Fibroblast of skin of right quadriceps (primary cell): ENCODE measurements around the gene SLC12A9.
A peak's percentile ranks its signal among the peaks of the same experiment; 100 is the strongest.
"Not testable (repeated sequence)": the region's sequence is repeated elsewhere in the genome, so short reads cannot be mapped to it uniquely, and the experiment has no call there.

Experiments used
- DNase-seq: peaks from one replicate; pipeline ENCODE4 v3.0.0-alpha.2; 2013

Gene SLC12A9, protein sequence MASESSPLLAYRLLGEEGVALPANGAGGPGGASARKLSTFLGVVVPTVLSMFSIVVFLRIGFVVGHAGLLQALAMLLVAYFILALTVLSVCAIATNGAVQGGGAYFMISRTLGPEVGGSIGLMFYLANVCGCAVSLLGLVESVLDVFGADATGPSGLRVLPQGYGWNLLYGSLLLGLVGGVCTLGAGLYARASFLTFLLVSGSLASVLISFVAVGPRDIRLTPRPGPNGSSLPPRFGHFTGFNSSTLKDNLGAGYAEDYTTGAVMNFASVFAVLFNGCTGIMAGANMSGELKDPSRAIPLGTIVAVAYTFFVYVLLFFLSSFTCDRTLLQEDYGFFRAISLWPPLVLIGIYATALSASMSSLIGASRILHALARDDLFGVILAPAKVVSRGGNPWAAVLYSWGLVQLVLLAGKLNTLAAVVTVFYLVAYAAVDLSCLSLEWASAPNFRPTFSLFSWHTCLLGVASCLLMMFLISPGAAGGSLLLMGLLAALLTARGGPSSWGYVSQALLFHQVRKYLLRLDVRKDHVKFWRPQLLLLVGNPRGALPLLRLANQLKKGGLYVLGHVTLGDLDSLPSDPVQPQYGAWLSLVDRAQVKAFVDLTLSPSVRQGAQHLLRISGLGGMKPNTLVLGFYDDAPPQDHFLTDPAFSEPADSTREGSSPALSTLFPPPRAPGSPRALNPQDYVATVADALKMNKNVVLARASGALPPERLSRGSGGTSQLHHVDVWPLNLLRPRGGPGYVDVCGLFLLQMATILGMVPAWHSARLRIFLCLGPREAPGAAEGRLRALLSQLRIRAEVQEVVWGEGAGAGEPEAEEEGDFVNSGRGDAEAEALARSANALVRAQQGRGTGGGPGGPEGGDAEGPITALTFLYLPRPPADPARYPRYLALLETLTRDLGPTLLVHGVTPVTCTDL

DNA sequence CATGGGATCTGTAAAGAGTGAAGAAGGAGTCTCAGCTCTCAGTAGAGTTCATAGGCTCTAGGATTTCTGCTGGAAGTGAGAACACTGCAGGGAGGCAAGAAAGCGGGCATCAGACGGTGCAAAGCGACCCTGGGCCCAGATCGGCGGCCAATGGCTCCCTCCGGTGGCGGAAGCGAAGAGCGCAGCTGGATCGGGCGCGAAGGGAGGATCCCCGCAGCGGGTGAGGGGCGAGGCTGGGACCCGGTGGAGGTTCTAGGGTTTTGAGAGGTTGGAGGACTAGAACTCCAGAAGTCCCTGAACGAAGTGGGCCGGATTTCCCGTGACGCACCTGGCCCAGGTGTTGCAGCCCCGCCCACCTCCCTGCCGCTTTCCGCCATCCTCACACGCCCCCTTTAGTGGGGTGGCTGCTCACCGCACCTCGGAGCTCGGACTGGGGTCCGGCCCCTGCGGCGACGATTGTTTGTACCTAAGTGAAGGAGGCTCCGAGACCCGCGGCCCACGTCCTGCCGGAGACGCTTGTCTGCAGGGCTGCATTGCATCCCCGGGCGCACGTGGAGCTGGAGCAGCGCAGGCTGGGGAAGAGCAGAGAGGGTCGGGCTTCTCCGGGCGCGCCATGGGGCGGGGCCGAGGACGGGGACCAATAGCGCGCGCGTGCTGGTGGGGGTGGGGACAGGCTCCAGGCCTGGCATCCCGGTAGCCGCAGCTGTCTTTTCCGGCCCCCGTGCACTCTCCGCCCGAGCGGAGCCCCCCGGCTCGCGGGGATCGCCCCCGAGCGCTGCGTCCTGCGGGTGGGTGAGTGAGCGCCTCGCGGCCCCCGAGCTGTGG, at the start of gene SLC12A9:
TSS of gene SLC12A9 (plus strand) at position 666 of the 825 bp plus-strand sequence. CDS start 1,485 bp downstream, outside the sequence.
- peak; percentile 89 for DNase-seq

DNA sequence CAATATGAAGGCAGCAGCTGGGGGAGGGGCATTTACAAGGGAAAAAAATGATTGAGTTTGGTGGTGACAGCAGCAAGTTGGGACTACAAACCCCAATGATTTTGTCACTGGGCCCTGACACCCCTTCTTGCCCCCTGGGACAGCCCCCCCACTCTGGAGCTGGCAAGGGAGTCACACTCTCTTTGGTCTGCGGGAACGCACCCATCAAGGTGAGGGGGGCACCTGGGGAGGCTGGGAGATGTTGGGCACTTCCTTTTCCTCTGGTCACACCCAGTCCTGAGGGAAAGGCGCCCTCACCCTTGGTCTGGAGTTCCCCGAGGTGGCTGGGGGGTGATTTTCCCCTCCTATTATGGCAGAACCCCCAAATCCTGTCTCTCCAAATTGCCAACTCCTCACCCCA, 49.6 kb upstream of the SLC12A9 start:
- no peak for DNase-seq

DNA sequence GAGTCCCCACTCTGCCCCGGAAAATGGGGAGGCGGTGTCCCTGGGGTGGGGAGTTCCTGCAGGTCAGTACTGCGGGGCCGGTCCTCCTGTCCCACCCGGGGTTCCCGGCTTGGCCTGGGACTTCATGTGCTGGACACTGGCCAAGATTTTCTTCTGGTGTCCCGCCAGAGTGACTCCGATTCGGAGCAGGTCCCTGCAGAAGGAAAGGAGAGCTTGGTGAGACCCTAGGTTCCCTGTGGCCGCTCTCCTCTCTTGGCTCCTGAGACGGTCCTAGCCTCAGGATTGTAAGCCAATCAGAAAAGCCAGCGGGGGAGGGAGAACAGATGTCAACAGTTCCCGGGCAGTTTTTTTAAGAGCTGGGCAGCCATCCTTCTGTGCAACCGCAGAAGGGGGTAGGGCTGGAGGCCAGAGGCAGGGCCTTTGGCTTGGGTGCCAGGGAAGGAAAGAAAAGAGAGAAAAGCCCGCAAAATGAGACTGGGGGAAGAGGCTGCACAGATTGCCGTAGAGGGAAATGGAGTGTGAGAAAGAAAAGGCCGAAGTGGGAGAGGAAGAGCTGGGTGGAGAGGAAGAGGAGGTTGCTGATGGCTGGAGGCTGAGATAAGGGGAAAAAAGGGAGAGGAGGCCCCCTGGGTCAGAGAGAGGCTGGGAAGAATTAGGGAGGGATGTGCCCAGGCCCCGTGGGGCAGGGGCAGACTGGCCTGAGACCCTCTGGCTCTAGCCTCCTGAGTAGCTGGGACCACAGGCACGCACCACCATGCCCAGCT, 48.9 kb upstream of the SLC12A9 start:
- peak; percentile 80 for DNase-seq

DNA sequence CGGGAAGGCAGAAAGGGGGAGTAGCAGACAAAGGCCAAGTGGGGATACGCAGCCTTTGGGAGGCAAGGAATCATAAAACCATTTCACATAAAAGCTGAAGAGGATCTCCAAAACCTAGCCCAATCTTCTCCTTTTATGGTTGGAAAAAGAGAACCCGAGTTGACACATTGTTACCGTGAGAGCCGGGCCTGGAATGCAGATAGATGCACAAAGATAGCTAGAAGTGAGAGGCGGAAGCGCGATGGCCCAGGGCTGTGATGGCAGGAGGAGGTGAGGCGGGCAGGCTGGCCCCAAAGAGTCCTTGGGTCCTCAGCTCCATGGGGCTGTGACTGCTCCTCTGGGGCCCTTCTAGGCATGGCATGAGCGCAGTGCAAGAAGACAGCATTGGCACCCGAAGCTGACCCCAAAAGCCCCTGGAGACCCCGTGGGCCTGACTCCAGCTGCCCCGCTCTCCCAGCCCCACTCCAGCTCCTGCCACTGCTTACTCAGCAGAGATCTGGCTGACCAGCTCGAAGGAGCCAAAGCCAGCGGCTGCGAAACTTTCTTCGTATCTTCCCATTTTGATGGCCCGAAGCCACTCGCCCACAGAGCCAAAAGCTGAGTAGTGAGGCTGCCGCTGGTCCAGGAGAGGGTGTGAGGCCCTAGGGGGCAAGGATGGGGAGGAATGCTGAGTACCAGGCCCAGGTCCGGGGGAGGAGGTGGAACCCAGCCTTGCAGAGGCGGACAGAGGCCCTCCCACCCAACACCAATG, 47.7 kb upstream of the SLC12A9 start:
- DNase-seq, result no peak

DNA sequence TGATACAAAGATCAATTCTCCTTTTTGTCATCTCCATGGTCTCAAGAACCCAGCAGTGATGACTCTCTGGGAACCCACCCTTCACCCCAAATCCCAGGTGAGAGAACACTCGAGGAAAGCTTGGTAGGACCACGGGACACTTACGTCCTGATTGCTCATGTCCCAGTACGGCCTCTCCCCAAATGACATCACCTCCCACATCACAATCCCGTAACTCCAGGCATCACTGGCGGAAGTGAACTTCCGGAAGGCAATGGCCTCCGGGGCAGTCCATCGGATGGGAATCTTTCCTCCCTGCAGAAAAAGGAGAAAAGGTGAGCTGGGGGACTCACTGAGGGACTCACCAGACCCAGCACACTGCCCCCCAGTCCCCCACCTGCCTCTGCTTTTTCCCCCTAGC, 46.2 kb upstream of the SLC12A9 start:
- DNase-seq, result no peak

DNA sequence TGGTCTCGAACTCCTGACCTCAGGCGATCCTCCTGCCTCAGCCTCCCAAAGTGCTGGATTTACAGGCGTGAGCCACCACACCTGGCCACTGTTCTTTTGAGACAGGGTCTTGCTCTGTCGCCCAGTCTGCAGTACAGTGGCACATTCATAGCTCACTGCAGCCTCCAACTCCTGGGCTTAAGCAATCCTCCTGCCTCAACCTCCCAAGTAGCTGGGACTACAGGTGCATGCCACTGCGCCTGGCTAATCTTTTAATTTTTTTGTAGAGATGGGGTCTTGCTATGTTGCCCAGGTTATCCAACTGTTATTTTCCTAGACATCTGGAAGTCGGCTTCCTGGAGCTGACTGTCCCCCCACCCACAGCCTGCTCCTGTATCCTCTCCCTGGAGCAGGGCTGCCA, 45.6 kb upstream of the SLC12A9 start:
- DNase-seq, result not testable (repeated sequence)

DNA sequence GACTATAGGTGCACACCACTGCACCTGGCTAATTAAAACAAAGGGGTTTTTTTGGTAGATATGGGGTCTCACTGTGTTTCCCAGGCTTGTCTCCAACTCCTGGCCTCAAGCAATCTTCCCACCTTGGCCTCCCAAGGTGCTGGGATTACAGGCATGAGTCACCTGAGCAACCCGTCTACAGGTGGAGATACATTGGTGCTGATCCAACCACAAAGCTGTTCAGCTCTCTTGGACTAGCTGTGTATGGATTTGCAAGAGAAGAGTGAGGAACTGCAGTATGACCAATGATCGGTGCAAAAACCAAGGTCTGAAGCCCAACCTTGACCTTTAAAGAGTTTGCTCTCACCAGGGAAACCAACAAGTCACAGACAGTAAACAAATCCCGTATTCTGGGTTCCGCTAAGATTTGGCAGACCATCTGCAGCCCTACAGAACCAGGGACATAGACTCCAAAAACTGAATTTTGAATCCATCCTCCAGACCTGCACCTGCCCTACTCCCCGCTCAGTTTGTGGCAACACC, 44.1 kb upstream of the SLC12A9 start:
- no peak for DNase-seq

DNA sequence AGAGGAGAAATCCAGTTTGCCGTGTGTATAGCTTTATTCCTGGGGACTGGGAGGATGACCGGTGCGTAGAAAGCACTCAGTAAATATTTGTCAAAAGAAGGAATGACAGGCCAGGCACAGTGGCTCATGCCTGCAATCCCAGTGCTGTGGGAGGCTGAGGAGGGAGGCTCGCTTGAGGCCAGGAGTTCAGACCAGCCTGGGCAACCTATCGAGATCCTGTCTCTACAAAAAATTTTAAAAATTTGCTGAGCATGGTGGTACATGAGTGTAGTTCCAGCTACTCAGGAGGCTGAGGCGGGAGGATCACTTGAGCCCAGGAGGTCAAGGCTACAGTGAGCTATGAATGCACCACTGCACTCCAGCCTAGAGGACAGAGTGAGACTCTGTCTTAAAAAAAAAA, 41.0 kb upstream of the SLC12A9 start:
- no peak for DNase-seq

DNA sequence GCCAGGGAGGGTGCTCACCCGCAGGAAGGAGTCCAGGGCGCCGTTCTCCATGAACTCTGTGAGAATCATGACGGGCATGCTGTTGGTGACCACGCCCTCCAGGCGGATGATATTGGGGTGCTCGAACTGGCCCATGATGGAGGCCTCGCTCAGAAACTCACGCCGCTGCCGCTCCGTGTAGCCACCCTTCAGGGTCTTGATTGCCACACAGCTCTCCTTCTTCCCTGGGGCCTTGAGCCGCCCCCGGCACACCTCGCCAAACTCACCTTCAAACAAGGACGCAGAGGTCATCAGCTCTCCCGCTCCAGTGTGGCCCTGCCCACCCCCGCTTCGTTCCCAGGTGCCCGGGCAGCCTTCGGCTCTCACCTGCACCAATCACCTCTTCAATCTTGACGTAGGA, 39.8 kb upstream of the SLC12A9 start:
- DNase-seq, result no peak

DNA sequence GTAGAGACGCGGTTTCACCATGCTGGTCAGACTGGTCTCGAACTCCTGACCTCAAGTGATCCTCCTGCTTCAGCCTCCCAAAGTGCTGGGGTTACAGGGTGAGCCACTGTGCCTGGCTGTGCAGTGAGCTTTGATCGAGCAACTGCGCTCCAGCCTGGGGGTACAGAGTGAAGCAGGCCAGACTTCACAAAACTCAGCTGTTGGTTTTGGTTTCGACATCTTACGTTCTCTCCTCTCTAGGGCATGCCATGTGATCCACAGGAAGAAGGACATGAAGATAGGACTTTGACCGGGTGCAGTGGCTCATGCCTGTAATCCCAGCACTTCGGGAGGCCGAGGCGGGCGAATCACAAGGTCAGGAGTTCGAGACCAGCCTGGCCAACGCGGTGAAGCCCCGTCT, 36.0 kb upstream of the SLC12A9 start:
- DNase-seq, result not testable (repeated sequence)

DNA sequence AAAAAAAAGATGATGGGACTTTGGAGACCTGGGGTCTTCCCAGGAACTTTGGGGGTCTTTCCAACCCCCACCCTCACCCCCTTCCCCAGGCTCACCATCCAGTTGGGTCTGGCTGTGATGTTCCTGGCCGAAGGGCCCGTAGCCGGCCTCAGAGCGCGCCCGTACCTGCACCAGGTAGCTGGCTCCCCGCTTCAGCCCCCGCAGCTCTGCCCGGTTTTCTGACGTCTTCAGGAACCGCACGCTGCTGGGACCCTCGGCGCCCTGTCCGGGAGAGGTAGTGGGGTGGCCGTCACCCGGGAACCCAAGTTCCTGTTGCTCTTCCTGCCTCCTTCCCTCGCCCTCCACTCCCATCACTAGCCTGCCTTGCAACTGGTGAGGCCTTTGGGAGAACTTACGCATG, 35.4 kb upstream of the SLC12A9 start:
- no peak for DNase-seq

DNA sequence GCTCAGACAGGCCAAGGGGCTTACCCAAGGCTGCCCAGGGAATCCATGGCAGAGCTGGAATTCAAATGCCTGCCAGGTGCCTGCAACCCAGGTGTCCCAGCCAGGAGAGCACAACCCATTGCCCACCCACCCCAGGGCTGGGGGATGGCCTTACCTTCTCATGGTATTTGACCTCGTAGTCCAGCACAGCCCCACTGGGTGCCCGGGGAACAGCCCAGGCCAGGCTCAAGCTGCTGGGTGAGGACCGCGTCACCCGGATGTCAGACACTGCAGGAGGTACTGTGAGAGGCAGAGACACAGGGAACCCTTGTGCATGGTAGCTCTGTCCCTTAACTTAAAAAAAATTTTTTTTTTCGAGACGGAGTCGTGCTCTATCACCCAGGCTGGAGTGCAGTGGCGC, 34.1 kb upstream of the SLC12A9 start:
- no peak for DNase-seq

DNA sequence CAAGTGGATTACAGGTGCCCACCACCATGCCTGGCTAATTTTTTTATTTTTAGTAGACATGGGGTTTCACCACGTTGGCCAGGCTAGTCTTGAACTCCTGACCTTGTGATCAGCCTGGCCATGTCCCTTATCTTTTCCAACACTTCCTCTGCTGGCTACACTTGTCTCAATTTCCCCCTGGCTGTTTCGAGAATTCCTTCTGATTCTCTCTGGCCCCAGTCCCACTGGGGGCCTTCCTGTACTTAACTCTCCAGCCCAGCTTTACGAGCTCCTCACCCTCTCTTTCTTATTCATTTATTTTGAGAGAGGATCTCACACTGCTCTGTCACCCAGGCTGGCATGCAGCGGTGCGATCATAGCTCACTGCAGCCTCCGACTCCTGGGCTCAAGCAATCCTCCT, 33.7 kb upstream of the SLC12A9 start:
- no peak for DNase-seq

DNA sequence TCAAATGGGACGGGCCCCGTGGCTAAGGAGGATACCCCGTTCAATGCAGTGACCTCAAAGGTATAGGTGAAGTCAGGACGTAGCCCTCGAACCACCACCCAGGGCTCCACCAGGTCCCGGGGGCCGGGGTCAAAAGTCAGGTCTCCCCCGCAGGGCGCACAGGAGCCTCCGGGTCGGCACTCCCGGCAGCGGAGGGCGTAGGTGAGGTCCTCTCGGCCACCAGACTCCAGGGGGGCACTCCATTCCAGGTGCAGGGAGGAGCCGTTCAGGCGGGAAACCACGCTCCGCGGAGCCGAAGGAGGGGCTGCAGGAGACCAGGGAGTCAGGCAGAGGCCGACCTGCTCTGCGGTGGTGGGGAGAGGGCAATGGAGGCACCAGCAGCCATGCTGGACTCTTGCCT, 32.9 kb upstream of the SLC12A9 start:
- no peak for DNase-seq

DNA sequence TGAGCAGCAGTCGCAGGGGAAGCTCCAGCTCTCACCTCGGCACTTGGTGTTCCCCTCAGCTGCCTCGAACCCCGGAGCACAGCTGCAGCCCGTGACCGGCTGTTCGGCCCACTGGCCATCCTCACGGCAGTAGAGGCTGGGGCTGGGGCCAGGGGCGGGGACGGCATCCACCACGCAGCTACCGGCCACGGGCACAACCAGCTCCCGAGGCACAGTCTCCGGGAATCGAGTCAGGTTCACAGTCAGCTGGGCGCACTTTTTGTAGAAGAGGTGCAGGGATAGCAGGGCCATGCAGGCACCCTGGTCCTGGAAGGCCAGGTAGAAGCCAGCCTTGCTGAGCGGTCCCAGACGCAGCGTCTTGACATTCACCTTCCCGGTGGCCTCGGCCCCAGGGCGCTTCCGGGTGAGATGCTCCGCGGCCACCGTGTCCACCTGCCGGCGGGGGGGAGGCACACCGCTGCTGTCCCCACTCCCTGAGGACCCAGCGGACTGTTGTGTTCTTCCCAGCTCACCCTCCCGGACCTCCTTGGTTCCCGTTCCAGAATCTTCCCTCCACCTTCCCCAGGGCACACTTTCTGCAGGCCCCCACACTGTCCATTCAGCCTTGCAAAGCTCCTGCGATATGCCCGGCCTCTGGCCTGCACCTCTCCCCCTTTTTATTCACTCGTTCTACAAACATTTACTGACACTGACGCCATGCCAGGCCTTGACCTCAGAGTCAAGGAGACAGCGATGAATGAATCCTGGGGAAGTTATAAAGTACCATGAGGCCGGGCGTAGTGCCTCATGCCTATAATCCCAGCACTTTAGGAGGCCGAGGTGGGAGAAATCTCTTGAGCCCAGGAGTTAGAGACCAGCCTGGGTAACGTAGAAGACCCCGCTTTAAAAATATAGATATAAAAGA, 30.0 kb upstream of the SLC12A9 start:
- DNase-seq, result no peak

DNA sequence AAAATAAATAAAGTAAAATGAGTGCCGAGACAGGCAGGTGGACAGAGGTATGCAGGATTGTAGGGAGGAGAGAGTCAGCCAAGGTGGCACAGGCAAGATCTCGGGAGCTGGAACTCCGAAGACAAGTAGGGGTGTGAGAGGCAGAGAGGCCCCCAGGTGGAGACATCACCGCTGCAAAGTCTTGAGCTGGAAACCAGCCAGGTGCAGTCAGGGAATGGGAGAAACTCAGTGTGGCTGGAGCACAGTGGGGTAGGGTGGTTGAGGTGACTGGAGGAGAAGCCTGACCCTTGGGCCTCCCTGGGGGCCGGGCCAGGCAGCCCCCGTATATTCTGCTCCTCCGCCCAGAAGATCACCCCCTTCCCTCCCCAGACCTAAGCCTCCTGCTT, 29.4 kb upstream of the SLC12A9 start:
- no peak for DNase-seq

DNA sequence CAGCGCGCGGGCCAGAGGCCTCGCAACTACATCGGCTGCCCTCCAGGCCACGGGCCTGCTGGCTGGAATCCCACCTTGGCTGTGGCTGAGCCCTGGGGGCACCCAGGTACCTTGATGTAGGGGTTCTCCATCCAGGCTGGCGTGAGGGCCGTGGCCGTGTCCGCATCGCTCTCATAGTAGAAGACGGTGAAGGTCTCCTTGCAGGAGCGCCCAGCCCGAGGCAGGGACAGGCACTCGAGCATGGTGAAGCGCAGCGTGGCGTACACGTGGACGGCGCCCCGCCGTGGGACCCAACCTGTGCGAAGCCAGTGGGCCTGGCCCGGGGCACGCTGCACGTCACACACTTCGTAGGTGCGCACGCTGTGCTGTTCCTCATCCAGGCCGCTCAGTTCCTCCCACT, 29.0 kb upstream of the SLC12A9 start:
- no peak for DNase-seq

DNA sequence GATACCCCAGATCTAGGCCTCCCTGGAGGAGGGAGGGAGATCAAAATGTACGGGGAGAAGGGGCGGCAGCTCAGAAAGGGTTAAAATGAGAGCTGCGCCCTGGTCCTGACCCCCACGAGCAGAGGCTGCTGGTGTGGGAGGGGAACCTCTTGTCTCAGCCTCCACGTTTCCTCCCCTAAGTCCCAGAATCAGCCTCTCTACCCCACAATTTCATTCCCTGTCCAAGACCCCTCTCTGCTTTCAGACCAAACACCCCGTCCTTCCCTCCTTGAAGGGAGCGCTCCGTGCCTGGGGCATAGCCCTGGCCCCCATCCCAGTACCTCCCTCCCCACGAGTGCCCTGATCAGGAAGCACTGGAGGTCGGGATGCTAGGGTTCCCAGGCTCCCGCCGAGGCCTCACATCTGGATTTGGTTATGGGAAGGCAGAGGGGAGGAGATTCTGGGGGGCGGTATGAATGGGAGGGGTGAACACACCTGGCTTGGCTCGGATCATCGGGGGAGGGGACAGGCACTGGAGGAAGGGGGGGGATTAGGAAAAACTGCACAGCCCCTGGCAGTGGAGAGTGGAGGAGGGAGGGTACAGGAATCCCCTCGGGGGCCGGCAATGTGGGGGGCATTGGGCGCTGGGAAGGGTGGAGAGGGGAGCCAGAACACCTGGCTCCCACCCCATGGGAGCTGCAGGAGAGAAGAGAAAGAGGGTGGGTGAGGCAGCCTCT, 27.9 kb upstream of the SLC12A9 start:
- no peak for DNase-seq

DNA sequence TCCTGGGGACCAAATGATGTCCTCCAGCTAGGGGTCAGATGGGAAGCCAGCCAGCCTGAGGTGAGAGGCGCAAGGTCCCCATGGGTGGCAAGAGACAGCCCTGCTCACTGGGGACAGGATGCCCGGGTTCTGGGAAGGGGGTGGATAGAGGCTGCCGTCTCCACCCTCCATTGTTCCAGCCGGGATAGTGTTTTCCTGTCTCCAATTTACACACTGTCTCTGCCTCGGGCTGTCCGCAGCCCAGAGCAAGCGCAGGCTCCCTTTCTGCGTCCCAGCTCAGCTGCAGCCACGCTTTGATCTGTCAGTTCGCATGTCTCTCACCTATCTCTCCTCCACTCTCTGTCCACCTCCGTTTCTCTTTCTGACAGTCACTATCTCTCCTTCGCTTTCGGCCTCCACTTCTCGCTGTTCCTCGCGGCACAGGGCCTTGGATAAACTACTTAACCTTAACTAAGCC, 27.3 kb upstream of the SLC12A9 start:
- no peak for DNase-seq
